ENCODE measurements around the gene RIPK4.

GRCh38 chr21:41802198-41802584, 35.3 kb upstream of the RIPK4 start:
- TF ChIP-seq CTCF (IDR thresholded peaks at IDR 0.05): no peak
- no peak for TF ChIP-seq POLR2A (IDR thresholded peaks at IDR 0.05)
- no peak for TF ChIP-seq POLR2AphosphoS5 (IDR thresholded peaks at IDR 0.05)
